H1 (cell line): ENCODE measurements around the gene POP5. TPM values are rescaled to one million over a fixed set of nuclear protein-coding genes. Genes with fewer than 3 reads are reported as not detected.

Source experiments
- ASH2L ChIP-seq: fragments of 200-600, 300-600 bp; sonication (generic); IDR thresholded peaks from one replicate; pipeline ENCODE4 v1.7.1; 2017; ENCODE audit warnings: low read length
- ATF3 ChIP-seq: IDR thresholded peaks from 2 replicates; pipeline ENCODE4 v1.6.1; 2011; ENCODE audit warnings: low read depth, mild to moderate bottlenecking, low read length; ENCODE audit not compliant: insufficient read depth
- CREB1 ChIP-seq: IDR thresholded peaks from 2 replicates; pipeline ENCODE4 v1.6.1; 2012; ENCODE audit warnings: inconsistent platforms
- EZH2 ChIP-seq: fragments of 200-600 bp; sonication (generic); IDR thresholded peaks from 2 replicates; pipeline ENCODE4 v1.7.1; 2012; ENCODE audit warnings: low read depth, mild to moderate bottlenecking, moderate library complexity, low read length, inconsistent platforms; ENCODE audit not compliant: severe bottlenecking
- HDAC6 ChIP-seq: IDR thresholded peaks from one replicate; pipeline ENCODE4 v1.7.1; 2012; ENCODE audit warnings: low read depth, mild to moderate bottlenecking, inconsistent platforms, low read length, moderate library complexity
- JUND ChIP-seq: IDR thresholded peaks from 2 replicates; pipeline ENCODE4 v1.6.1; 2011; ENCODE audit warnings: mild to moderate bottlenecking, improper control_type of control experiment, low read length
- KDM1A ChIP-seq: fragments of 200-600, 300-600 bp; sonication (generic); IDR thresholded peaks from 2 replicates; pipeline ENCODE4 v1.7.1; 2016; ENCODE audit warnings: mild to moderate bottlenecking, low read length, borderline replicate concordance
- KDM5A ChIP-seq: fragments of 200-600 bp; IDR thresholded peaks from 2 replicates; pipeline ENCODE4 v1.7.1; 2012; ENCODE audit warnings: mild to moderate bottlenecking, low read length, inconsistent platforms, mixed read lengths
- MAFK ChIP-seq: IDR thresholded peaks from 2 replicates; pipeline ENCODE4 v1.6.1; 2012; ENCODE audit warnings: low read depth, mild to moderate bottlenecking, improper control_type of control experiment, low read length
- NANOG ChIP-seq: IDR thresholded peaks from 2 replicates; pipeline ENCODE4 v1.6.1; 2011; ENCODE audit warnings: low read length, low read depth, mild to moderate bottlenecking, inconsistent platforms; ENCODE audit not compliant: insufficient read depth, poor library complexity, severe bottlenecking
- POU5F1 ChIP-seq: IDR thresholded peaks from 2 replicates; pipeline ENCODE4 v1.6.1; 2011; ENCODE audit warnings: low read depth, mild to moderate bottlenecking, low read length, moderate library complexity
- RAD21 ChIP-seq, 2 experiments: IDR thresholded peaks in 1 of 2; conservative IDR thresholded peaks in 1 of 2; 2 replicates each; pipeline ENCODE4 v1.6.1; 2011; ENCODE audit warnings: low read depth in 2 of 2, low read length in 2 of 2, improper control_type of control experiment in 1 of 2, inconsistent platforms in 1 of 2, mild to moderate bottlenecking in 1 of 2, moderate library complexity in 1 of 2
- RBBP5 ChIP-seq: IDR thresholded peaks from 2 replicates; pipeline ENCODE4 v1.7.1; 2012; ENCODE audit warnings: low read depth, mild to moderate bottlenecking, inconsistent platforms, low read length, moderate library complexity, borderline replicate concordance
- SAP30 ChIP-seq: fragments of 300-600 bp; sonication (generic); IDR thresholded peaks from 2 replicates; pipeline ENCODE4 v1.7.1; 2012; ENCODE audit warnings: low read length, moderate library complexity, mild to moderate bottlenecking, inconsistent platforms; ENCODE audit not compliant: insufficient read depth, insufficient replicate concordance
- SIRT6 ChIP-seq: IDR thresholded peaks from one replicate; pipeline ENCODE4 v1.7.1; 2012; ENCODE audit warnings: low read length, inconsistent platforms
- SP1 ChIP-seq: IDR thresholded peaks from 2 replicates; pipeline ENCODE4 v1.6.1; 2011; ENCODE audit warnings: low read depth, low read length
- SP2 ChIP-seq: IDR thresholded peaks from 2 replicates; pipeline ENCODE4 v1.6.1; 2012; ENCODE audit warnings: mild to moderate bottlenecking, low read length, inconsistent platforms
- SUZ12 ChIP-seq: fragments of 200-600 bp; sonication (generic); IDR thresholded peaks from 2 replicates; pipeline ENCODE4 v1.6.1; 2012; ENCODE audit warnings: mild to moderate bottlenecking, inconsistent platforms, low read length, moderate library complexity, mixed read lengths
- TAF7 ChIP-seq: optimal IDR thresholded peaks from 2 replicates; pipeline ENCODE3; 2011; ENCODE audit warnings: low read depth, mild to moderate bottlenecking, inconsistent platforms, low read length, moderate library complexity, borderline replicate concordance
- USF2 ChIP-seq: IDR thresholded peaks from 2 replicates; pipeline ENCODE4 v1.6.1; 2011; ENCODE audit warnings: low read length, improper control_type of control experiment
- YY1 ChIP-seq: IDR thresholded peaks from 2 replicates; pipeline ENCODE4 v1.6.1; 2011; ENCODE audit warnings: low read depth, mild to moderate bottlenecking, low read length
- ZNF274 ChIP-seq: IDR thresholded peaks from 2 replicates; pipeline ENCODE4 v1.7.0; 2012; ENCODE audit warnings: low read length, borderline replicate concordance; ENCODE audit errors: extremely low read depth
- polyA plus RNA-seq, 7 experiments: library from polyadenylated mRNA; depleted of rRNA in 3 of 7; stranded (reverse) in 5 of 7; unstranded in 2 of 7; fragments of >200 nt in 5 of 7; fragments of 200-250 nt in 2 of 7; gene quantifications; 1 replicate in 5 of 7; 2 replicates in 1 of 7; 4 replicates in 1 of 7; pipeline versions ENCODE4 v1.2.1 to v1.2.3, GENCODE V29; 2011 to 2013; ENCODE audit warnings: missing spikeins in 2 of 7, mixed read lengths in 2 of 7
- total RNA-seq: library from RNA; stranded (reverse); fragmentation: NEBNext Ultra II Directional; extraction: Animal tissue kit (Norgen Biotek cat#: 25700); gene quantifications from 2 replicates; pipeline ENCODE4 v1.2.1, GENCODE V29; 2021

POP5 gene
- total and polyA plus RNA-seq, 2 of the 8 experiments (the other 6 are each of a cell fraction or from before 2014, with no cell fraction given): 59.7 to 124 TPM

GRCh38 chr12:120580787-120581723 lies at the start of gene POP5 (continued):
- 0 out of 4 replicates have a peak, but pooled peaks of 1 of the 2 experiments have one; percentile 4 for TF ChIP-seq RAD21 (IDR thresholded peaks at IDR 0.05 in 1 of 2, conservative IDR thresholded peaks at IDR 0.05 in 1 of 2; ENCODE audit: low read depth in 2 of 2, low read length in 2 of 2)
- TF ChIP-seq TAF7: peak; percentile 86
- TF ChIP-seq USF2: no peak
- TF ChIP-seq SIRT6: no peak
- no peak for TF ChIP-seq EZH2
- TF ChIP-seq ASH2L: peak; percentile 81
- no peak for TF ChIP-seq ZNF274
- TF ChIP-seq MAFK: no peak
- TF ChIP-seq YY1: peak; percentile 75; the same call in 1 of the 2 replicates
- TF ChIP-seq NANOG: no peak
- TF ChIP-seq KDM1A: no peak; the same call in 1 of the 2 replicates
- TF ChIP-seq CREB1: no peak
- TF ChIP-seq SP1: peak; percentile 83
- no peak for TF ChIP-seq ATF3
- no peak for TF ChIP-seq POU5F1
- no peak for TF ChIP-seq SP2
- TF ChIP-seq JUND: no peak
- TF ChIP-seq HDAC6: no peak
- TF ChIP-seq SUZ12: no peak
- TF ChIP-seq SAP30: peak; percentile 87
- TF ChIP-seq RBBP5: no peak
- TF ChIP-seq KDM5A: no peak
